ENCODE data around the gene PTPRE.
A peak's percentile ranks its signal among the peaks of the same experiment; 100 is the strongest.

The PTPRE gene

DNA sequence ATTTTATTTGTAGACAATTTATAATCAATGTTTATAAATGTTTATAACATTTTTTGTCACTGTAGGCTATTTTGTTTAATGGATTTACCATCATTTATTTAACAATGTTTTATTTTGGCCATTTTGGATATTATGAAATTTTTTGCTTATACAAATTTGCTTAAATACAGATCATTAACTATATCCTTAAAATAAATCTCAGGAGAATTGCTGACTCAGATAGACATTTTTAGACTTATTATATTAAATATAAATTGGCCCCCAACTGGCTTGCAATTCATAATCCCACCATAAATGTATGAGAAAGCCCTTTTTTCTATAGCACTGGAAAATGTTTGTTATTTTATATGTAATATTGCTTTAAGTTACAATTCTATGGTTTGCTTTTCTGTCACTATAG, 10.3 kb upstream of the PTPRE start:
- Histone ChIP-seq H3K4me3 (ENCODE audit: low read length) (no peak overlapping the region), H3K9me3 (ENCODE audit: insufficient read depth, low read depth, low read length) (no peaks in the 10 kb centered on the region), H3K9ac (ENCODE audit: low read depth, low read length) (no peak overlapping the region), H3K36me3 (ENCODE audit: insufficient read depth, low read length) (no peaks in the 10 kb centered on the region), H3K27ac (ENCODE audit: low read depth, low read length) (no peak overlapping the region), H3K4me1 (ENCODE audit: insufficient read depth, low read length) (no peaks in the 10 kb centered on the region), H3K27me3 (ENCODE audit: insufficient read depth, low read length) (peaks cover 4% of the 10 kb centered on the region; the same call in 1 of the 2 replicates)

- no peak overlapping the region for H3K9ac ChIP-seq (ENCODE audit: low read depth, low read length)
- H3K4me3 ChIP-seq (ENCODE audit: low read length), result no peak overlapping the region
- no peaks in the 10 kb centered on the region for H3K4me1 ChIP-seq (ENCODE audit: insufficient read depth, low read length)
- peaks cover 4% of the 10 kb centered on the region; the same call in 1 of the 2 replicates for H3K27me3 ChIP-seq (ENCODE audit: insufficient read depth, low read length)
- WGBS, result 76% methylated on average over 2 of the region's 2 CpGs
- no peaks in the 10 kb centered on the region for H3K36me3 ChIP-seq (ENCODE audit: insufficient read depth, low read length)
- no peak overlapping the region for H3K27ac ChIP-seq (ENCODE audit: low read depth, low read length)
- H3K9me3 ChIP-seq (ENCODE audit: insufficient read depth, low read depth, low read length), result no peaks in the 10 kb centered on the region
These were observed 9.7 kb upstream of the PTPRE start for GRCh38 chr10:127897177-127897576.

GRCh38 chr10:127899766-127900387, 7.0 kb upstream of the PTPRE start:
- no peaks in the 10 kb centered on the region for H3K9me3 ChIP-seq (ENCODE audit: insufficient read depth, low read depth, low read length)
- H3K27me3 ChIP-seq (ENCODE audit: insufficient read depth, low read length), result no peaks in the 10 kb centered on the region
- H3K36me3 ChIP-seq (ENCODE audit: insufficient read depth, low read length), result no peaks in the 10 kb centered on the region
- H3K9ac ChIP-seq (ENCODE audit: low read depth, low read length), result no peak overlapping the region
- WGBS, result 92% methylated on average over 3 of the region's 3 CpGs
- no peak overlapping the region for H3K27ac ChIP-seq (ENCODE audit: low read depth, low read length)
- no peaks in the 10 kb centered on the region for H3K4me1 ChIP-seq (ENCODE audit: insufficient read depth, low read length)
- H3K4me3 ChIP-seq (ENCODE audit: low read length), result no peak overlapping the region

DNA sequence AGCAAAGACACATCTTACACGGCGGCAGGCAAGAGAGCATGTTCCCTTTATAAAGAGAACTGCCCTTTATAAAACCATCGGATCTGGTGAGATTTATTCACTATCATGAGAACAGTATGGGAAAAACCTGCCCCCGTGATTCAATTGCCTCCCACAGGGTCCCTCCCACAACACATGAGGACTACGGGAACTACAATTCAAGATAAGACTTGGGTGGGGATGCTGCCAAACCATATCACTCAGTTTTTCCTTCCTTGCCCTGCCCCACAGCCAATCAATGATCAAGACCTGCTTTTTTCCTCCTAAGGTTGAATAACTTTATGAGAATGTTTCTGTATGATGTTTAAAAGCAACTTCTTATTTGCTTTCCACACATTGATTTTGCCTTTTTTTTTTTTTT, 3.1 kb upstream of the PTPRE start:
- no peaks in the 10 kb centered on the region for H3K36me3 ChIP-seq (ENCODE audit: insufficient read depth, low read length)
- no peaks in the 10 kb centered on the region for H3K4me1 ChIP-seq (ENCODE audit: insufficient read depth, low read length)
- 93% methylated on average over 5 of the region's 5 CpGs for WGBS
- H3K4me3 ChIP-seq (ENCODE audit: low read length), result no peak overlapping the region
- H3K9me3 ChIP-seq (ENCODE audit: insufficient read depth, low read depth, low read length), result no peaks in the 10 kb centered on the region
- no peak overlapping the region for H3K27ac ChIP-seq (ENCODE audit: low read depth, low read length)
- H3K27me3 ChIP-seq (ENCODE audit: insufficient read depth, low read length), result peaks cover 21% of the 10 kb centered on the region
- H3K9ac ChIP-seq (ENCODE audit: low read depth, low read length), result no peak overlapping the region

GRCh38 chr10:127904311-127905000, 2.4 kb upstream of the PTPRE start:
- WGBS, result 90% methylated on average over 5 of the region's 5 CpGs
- Histone ChIP-seq H3K4me3 (ENCODE audit: low read length) (no peak overlapping the region), H3K36me3 (ENCODE audit: insufficient read depth, low read length) (no peaks in the 10 kb centered on the region), H3K4me1 (ENCODE audit: insufficient read depth, low read length) (no peaks in the 10 kb centered on the region), H3K27ac (ENCODE audit: low read depth, low read length) (no peak overlapping the region), H3K9me3 (ENCODE audit: insufficient read depth, low read depth, low read length) (no peaks in the 10 kb centered on the region), H3K27me3 (ENCODE audit: insufficient read depth, low read length) (peaks cover 25% of the 10 kb centered on the region), H3K9ac (ENCODE audit: low read depth, low read length) (no peak overlapping the region)

DNA sequence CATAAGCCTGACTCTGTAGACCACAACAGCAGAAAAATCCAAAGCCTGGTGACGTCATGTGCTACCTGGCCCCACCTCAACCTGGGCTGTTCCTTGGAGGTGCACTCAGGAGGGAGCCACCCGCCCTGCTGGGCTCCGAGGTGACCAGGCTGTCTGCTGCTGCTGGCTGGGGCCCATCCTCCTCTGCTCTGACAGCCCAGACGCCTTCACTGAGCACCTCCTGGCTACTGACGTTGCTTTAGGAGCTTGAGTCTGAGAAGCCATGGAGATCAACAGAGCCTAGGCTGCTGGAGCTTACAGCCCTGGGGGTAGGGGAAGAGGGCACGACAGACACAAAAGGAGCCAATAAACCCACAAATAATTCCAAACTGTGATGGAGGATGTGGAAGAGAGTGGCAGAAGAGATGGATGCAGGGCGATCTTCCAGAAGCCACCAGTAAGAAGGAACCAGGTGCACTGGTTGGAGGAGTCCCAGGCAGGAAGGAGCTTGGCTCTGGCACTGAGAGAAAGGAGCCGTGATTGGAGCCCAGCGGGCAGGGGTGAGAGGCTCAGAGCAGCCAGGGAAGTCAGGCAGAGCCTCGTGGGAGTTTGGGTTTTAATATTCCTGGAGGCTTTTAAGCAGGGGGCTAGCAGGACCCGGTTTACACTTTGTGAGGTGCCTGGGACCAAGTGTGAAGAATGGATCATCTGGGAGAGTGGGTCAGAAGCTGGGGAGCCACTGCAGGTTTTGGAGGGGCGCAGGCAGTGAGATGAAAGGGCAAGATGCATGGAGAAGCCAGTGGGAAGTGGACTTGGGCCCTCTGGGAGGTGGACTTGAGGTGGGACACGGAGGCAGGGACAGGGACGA, 1.7 kb upstream of the PTPRE start:
- Histone ChIP-seq H3K4me1 (ENCODE audit: insufficient read depth, low read length) (no peaks in the 10 kb centered on the region), H3K36me3 (ENCODE audit: insufficient read depth, low read length) (no peaks in the 10 kb centered on the region), H3K4me3 (ENCODE audit: low read length) (no peak overlapping the region), H3K27ac (ENCODE audit: low read depth, low read length) (no peak overlapping the region), H3K27me3 (ENCODE audit: insufficient read depth, low read length) (peaks cover 25% of the 10 kb centered on the region), H3K9me3 (ENCODE audit: insufficient read depth, low read depth, low read length) (no peaks in the 10 kb centered on the region), H3K9ac (ENCODE audit: low read depth, low read length) (no peak overlapping the region)
- WGBS, result 89% methylated on average over 14 of the region's 14 CpGs

DNA sequence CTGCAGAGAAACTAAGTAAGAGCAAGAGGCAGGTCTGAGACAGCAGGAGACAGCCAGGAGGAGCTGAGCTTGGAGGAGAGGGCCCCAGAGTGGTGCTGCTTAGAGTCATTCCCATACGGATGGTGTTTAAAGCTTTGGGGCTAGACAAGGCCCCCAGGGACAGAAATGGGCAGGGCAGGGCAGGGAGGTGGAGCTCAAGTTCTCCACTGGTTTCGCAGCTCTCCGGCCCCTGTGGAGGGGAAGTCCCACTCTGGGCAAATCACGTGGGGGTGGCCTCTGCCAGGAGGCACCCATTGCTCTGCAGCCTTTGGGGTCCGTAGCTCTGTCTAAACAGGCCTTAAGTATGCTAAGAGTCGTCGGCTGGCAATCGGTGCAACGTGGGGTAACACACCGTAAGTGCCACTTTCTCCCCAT, 1.0 kb upstream of the PTPRE start:
- Histone ChIP-seq H3K4me3 (ENCODE audit: low read length) (no peak overlapping the region), H3K36me3 (ENCODE audit: insufficient read depth, low read length) (no peaks in the 10 kb centered on the region), H3K9ac (ENCODE audit: low read depth, low read length) (no peak overlapping the region), H3K4me1 (ENCODE audit: insufficient read depth, low read length) (no peaks in the 10 kb centered on the region), H3K27ac (ENCODE audit: low read depth, low read length) (no peak overlapping the region), H3K9me3 (ENCODE audit: insufficient read depth, low read depth, low read length) (no peaks in the 10 kb centered on the region), H3K27me3 (ENCODE audit: insufficient read depth, low read length) (peaks cover 25% of the 10 kb centered on the region)
- WGBS, result 92% methylated on average over 10 of the region's 10 CpGs

DNA sequence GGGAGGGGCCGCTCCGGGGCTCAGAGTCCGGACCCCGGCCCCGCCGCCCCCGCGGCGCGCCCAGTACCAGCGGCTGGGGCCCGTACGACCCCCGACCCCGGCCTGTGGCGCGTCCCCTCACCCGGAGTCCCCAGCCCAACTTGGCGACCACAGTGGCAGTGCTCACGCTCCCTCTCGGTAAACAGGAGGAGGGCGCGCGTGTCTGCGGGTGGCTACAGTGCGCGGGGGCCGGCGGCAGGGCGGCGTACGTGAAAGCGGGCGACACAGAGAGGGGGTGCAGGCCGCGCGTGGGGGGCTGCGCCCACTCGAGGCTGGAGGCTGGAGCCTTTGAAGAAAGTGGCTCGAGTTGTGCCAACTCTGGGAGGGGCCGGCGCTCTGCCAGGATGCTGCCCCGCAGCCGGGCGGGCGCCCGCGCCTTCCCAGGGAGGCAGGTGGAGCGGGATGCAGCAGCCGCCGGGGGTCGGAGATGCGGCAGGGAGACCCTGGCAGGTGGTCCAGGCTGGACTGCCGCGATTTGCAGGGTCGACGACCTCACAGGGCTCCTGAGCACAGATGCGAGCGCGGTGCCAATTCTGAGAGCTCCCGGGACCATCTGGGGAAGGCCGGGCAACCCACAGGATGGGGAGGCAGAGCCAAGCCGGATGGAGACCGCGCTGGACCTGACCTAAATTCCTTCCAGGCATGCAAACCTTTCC, 655 bp downstream of the PTPRE start:
- Histone ChIP-seq H3K9ac (ENCODE audit: low read depth, low read length) (no peak overlapping the region; the same call in 1 of the 2 replicates), H3K27ac (ENCODE audit: low read depth, low read length) (no peak overlapping the region), H3K36me3 (ENCODE audit: insufficient read depth, low read length) (no peaks in the 10 kb centered on the region), H3K4me3 (ENCODE audit: low read length) (peak overlapping the region; percentile 54), H3K4me1 (ENCODE audit: insufficient read depth, low read length) (no peaks in the 10 kb centered on the region), H3K27me3 (ENCODE audit: insufficient read depth, low read length) (peaks cover 25% of the 10 kb centered on the region), H3K9me3 (ENCODE audit: insufficient read depth, low read depth, low read length) (no peaks in the 10 kb centered on the region)
- WGBS, result 17% methylated on average over 65 of the region's 65 CpGs

DNA sequence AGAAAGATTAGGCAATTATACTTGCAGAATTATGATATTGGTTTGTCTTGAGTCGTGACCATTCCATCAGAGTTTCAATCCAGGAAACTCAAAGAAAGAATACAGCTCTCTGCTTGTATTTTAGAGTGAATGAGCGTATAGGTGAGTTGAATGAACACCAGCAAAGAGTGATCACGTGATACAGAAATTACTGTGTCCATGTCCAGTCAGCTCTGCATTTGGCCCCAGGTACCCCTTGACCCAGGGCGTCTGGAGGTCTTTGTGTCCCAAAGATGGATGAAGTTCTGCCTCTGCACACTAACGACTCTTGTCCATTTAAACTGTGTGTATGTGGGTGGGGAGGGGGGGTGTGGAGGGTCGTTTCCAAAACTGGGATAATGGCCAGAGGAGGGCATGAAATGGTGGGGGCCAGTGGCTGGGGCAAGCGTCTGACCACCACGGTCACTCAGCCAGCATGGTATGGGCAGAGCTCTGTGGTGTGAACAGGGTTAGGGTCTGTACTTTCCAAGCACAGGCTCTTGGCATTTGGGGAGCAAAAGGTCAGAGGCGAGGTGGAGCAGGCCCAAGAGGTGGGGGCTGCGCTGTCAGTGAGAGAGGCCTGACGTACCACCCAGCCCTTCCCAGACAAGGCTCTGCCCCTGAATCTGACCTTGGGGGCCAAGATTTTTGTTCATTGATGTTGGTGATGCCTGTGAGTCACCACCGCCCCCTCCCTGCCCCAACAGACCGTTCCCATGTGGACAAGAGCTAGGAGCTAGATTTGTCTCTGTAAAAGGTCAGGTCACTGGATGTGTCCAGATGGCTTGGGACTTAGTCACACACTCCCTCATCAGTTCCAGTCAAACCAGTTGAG, 1.4 kb downstream of the PTPRE start:
- no peak overlapping the region for H3K27ac ChIP-seq (ENCODE audit: low read depth, low read length)
- H3K36me3 ChIP-seq (ENCODE audit: insufficient read depth, low read length), result no peaks in the 10 kb centered on the region
- H3K4me3 ChIP-seq (ENCODE audit: low read length), result no peak overlapping the region
- no peaks in the 10 kb centered on the region for H3K9me3 ChIP-seq (ENCODE audit: insufficient read depth, low read depth, low read length)
- H3K9ac ChIP-seq (ENCODE audit: low read depth, low read length), result no peak overlapping the region
- peaks cover 25% of the 10 kb centered on the region for H3K27me3 ChIP-seq (ENCODE audit: insufficient read depth, low read length)
- WGBS, result 85% methylated on average over 12 of the region's 13 CpGs
- H3K4me1 ChIP-seq (ENCODE audit: insufficient read depth, low read length), result no peaks in the 10 kb centered on the region

DNA sequence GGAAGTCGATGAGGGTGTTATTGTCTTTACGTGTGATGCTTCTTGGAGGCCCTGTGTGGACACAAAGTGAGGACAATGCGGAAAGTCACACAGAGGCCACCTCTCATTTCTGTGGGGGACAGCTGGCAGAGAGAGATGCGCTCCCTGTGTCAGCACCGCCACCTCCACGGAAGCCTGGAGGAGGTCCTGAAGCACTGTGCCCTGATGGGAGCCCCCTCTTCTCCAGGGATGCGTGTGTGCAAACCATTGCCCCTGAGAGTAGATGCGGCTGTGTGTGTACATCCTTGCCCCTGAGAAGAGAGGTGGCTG, 2.0 kb downstream of the PTPRE start:
- WGBS, result 92% methylated on average over 8 of the region's 8 CpGs
- Histone ChIP-seq H3K36me3 (ENCODE audit: insufficient read depth, low read length) (no peaks in the 10 kb centered on the region), H3K4me1 (ENCODE audit: insufficient read depth, low read length) (no peaks in the 10 kb centered on the region), H3K9me3 (ENCODE audit: insufficient read depth, low read depth, low read length) (no peaks in the 10 kb centered on the region), H3K27ac (ENCODE audit: low read depth, low read length) (no peak overlapping the region), H3K9ac (ENCODE audit: low read depth, low read length) (no peak overlapping the region), H3K4me3 (ENCODE audit: low read length) (no peak overlapping the region), H3K27me3 (ENCODE audit: insufficient read depth, low read length) (peaks cover 25% of the 10 kb centered on the region)
